ENCODE measurements around the gene ZBTB7C.

ZBTB7C gene

DNA sequence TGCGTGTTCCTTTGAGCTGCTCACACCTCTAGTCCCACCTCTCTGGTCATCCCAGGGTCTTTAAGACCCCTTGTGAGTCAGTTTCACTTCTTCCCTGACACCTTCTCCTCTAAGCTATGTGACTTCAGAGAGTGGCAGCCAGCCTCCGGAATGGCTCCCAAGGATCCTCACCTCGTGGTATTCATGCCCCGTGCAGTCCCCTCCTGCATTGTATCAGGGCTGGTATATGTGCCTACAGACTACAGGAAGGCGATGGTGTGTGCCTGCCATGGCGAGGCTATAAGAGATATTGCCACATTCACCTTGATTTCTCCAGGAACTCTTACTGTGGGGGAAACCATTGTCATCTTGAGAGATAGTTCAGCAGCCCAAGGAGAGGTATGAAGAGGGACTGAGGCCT, 350.7 kb downstream of the ZBTB7C start:
- DNase-seq (ENCODE audit: low spot score): no peak

DNA sequence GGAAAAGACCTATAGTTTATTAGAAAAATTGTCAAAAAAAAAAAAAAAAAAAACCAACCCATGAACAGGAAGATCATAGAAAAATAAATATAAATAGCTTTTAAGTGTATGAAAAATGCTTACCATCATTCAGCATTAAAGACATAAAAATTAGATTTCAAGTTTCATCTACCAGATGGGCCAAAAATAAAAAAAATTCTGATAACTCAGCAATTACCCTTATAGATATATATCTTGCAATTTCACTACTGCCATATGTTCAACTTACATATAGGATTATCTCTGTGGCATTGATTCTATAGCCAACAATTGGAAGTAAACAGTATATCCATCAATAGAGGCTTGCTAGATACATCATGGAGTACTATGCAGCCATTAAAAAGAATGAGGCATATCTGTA, 352.2 kb downstream of the ZBTB7C start:
- DNase-seq (ENCODE audit: low spot score): no peak

DNA sequence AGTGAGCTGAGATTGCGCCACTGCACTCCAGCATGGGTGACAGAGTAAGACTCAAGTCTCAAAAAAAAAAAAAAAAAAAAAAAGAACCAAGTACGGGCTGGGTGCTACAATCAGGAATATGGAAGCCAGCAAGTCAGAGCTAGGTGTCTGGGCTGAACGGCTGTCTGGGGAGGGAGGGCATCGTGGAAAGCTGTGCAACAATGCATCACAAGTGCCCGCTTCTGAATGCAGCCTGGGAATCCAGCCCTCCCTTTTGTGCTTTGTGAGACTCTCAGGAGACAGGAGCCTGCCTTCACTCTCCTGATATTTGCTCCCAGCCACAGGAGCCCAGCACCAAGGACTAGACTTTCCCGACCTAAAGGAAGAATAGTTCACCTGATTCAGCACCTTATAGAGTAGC, 353.8 kb downstream of the ZBTB7C start:
- no peak for DNase-seq (ENCODE audit: low spot score)

DNA sequence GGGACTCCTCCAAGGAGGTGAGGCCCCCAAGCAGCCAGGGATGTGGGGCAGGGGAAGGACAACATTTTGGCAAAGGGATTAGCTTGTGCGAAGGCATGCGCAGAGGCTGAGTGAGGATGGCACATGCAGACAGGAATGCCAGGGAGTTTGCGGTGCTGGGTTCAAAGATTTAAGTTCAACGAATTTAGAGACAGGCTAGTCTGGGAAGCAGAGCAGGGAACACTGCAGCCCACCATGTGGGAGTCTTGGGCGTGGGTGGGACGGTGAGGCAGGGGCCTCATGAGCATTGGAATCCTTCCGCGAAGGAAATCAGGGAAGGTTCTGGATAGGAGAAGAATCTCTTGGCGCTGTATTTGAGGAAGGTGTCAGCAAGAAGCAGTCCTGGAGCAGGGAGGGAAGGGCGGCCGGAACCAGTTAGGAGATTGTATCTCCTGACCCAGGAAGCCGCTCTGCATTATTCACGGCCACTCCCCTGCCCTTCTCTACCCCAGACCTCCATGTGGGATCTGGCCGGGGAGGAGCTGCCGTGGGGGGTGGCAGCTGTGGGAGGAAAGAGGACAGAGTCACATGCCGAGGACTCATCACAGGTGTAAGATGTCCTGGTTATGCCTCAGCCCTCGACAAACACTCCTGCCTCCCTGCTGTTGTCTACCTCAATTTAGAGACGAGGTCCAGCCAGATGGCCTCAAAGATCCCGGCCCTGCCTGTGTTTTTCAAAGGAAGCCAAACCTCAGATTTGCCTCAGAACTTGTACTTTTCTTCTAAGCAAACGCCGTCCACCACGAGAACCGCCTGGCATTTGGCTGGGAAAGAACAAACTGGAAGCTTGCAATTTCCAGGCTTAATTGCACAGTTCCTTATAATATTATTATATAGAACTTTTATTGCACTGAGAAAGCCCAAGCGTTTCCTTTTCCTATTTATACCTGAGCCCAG, 355.0 kb downstream of the ZBTB7C start:
- no peak for DNase-seq (ENCODE audit: low spot score)

DNA sequence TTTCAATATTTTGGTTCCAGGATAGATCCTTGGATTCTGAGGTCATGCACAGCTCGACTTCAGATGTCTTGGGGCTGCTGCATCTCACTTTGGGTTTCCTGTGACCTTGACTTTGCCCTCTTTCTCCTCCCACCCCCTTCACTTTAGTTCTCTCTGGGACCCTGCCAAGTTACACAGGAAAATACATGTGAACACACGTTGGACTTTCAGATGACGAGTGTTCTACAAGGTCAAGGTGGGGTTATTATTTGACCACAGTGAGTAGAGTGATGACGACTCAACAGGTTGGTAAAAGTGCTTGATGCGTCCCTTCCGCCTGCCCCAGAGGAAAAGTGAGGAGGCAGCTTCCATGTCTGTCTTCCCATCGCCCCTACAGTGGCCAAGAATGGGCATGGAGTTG, 356.3 kb downstream of the ZBTB7C start:
- no peak for DNase-seq (ENCODE audit: low spot score)

DNA sequence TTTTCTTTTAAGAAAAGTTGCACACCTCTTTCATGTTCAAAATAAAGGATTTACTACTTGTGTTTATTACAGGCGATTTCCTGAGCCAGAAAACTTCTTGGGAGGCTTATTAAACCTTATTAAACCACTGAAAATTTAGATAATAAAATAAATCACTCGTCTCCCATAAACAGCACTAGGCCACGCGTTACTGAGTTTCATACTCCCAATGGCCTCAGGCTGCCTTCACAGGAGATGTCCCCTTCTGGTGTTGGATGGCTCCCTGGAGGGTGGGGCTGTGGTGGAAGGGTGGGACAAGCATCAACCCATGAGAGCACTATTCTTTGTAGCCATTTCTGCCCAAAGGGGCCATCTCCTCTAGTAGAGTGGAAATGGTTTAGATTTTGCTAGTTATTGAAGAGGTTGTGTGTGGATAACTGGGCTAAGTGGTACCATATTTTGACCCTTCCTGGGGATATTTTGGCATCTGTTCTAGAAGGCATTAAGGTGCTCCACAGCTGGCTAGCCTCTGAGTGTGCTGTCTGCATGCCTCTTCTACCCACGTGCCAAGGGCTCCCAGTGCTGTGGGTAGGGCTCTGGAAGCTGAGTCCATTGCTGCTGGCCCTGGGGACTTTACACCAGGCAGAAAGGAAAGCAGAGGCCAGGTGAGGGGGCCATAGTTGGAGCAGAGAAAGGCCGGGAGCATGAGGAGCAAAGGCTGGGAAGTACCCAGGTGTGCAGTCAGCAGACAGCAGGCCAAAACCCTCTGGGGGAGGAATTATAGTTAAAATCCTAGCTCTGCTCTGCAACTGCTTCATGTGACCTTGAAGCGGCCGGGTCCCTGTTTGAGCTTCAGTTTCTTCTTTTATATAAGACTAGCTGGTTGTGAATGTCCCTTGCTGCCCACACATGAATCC, 357.0 kb downstream of the ZBTB7C start:
- no peak for DNase-seq (ENCODE audit: low spot score)

DNA sequence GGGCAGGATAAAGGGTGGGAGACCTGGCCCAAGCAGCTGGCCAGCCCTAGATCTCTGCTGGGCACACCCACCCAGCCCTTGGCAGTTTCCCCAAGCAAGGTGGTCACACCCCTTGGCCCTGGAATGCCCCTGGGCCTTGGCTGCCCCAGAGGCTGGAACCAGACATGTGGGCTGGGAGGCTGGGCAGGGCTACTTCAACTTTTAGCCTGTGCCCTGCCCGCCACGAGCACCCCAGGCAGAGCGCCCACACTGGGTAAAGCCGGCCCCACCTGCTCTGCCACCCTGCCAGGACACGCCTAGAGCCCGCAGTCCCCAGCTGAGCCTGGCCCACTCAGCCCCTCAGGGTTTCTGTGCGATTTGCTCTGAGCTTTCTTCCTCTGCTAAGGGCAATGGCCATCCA, 359.0 kb downstream of the ZBTB7C start:
- DNase-seq (ENCODE audit: low spot score): no peak

DNA sequence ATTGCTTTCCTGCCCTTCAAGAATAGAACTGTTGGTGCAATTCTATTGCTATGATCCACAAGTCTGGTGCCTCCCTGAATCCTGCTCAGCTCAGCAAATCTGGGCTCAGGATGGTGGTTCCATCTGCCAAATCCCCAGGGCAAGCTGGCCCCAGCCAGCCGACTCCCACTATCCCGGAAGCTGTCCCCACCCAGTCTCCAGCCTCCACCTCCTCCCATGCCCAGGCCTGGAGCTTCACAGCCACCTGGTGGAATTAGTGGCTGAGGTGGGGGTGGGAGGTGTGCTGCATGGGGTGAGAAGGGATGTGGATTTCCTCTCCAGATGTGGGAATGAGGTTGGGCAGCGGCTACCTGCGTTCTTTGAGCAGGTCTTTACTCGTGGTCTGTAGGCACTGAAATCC, 359.4 kb downstream of the ZBTB7C start:
- DNase-seq (ENCODE audit: low spot score): no peak

DNA sequence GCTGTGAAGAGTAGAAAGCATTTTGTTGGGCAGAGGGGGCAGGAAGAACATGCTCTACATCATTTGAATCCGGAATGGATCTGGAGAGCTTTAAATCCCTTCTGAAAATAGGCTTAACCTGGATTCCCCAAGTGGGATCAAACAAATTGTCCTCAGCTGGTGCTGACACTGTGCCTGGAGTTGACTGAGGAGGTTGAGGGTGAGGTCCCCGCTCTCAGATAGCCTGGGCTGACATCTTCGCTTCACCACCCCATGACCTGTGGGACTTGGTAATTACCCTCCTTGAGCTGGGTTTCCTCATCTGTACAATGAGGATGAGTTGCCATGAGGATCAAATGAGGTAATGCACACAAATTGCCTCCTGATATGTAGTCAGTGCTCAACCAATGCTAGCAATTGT, 360.9 kb downstream of the ZBTB7C start:
- no peak for DNase-seq (ENCODE audit: low spot score)

DNA sequence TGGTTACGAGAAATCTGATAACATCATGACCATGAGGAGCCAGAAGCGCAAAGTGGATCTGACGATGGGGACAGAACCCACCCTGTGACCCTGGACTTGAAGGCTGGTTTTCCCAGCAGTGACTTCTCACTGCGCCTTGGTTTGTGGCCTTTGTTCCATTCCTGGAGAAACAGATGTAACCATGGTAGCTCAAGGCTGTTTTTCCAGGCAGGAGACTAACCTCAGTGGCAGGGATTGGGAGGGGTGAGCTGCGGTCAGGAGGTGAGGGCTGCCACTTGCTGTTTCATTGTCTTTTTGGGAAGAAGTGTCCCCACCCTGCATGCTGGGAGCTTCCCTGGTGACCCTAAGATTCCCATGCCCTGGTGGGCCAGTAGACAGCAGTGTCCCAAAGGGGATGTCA, 362.3 kb downstream of the ZBTB7C start:
- DNase-seq (ENCODE audit: low spot score): no peak

DNA sequence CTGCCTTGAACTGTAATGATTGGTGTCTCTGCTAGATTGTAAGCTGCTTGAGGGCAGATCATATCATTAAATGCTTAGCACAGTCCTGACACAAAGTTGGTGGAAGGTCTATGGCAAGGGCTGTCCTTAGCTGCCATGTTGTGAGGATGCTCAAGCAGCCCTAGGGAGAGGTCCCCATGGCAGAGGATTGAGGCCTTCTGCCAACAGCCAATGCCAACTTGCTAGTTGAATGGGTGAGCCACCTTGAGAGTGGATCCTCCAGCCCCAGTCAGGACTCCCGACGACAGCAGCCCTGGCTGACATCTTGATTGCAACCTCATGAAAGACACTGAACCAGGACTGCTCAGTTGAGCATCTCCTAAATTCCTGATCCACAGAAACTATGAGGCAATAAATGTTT, 363.4 kb downstream of the ZBTB7C start:
- no peak for DNase-seq (ENCODE audit: low spot score)

DNA sequence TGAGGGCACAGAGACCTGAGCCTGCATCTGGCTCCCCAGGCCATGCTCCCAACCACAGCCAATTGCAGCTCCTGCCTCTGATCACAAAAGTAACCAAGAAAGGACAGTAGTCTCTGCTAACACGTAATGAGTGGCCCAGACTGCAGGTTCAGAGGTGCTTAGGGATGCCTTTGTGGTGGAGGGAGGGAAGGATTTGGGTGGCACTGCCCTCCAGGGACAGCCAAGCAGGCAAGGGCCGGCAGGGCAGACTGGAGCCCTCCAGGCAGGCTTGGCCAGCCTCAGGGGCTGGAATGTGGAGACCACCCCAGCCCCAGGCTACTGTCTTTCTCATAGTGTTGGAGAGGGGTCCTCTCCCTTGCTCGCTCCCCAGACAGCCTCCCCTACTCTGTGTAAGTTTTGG, 364.2 kb downstream of the ZBTB7C start:
- no peak for DNase-seq (ENCODE audit: low spot score)

DNA sequence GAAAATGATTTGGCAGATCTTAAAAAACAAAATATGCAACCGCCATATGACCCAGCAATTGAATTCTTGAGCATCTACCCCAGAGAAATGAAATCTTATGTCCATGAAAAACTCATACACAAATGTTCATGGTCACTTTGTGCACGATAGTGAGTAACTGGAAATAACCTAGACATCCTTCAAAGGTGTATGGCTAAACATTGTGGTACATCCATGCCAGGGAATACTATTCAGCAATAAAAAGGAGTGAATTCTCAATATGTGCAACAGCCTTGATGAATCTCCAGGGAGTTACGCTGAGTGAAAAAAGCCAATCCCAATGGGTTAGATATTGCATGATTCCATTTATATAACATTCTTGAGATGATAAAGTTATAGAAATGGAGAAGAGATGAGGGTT, 366.0 kb downstream of the ZBTB7C start:
- no peak for DNase-seq (ENCODE audit: low spot score)

DNA sequence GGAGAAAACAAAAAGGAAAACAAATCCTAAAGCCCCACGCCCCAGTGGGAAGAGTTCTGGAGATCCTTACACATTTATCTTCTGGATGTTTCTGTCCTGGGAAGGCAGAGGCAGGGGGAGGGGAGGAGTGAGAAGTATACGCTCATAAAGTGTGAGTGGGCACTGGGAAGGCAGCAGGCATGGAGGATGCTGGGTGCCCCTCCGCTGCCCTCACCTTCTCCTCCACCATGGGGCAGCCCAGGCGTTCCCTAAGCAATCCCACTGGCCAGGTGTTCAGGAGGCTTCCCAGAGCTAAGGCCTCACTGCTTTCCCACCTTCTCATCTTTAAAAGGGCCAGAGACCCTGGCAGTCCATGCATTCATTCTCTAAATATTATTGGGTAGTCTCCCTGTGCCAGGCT, 366.8 kb downstream of the ZBTB7C start:
- DNase-seq (ENCODE audit: low spot score): no peak

DNA sequence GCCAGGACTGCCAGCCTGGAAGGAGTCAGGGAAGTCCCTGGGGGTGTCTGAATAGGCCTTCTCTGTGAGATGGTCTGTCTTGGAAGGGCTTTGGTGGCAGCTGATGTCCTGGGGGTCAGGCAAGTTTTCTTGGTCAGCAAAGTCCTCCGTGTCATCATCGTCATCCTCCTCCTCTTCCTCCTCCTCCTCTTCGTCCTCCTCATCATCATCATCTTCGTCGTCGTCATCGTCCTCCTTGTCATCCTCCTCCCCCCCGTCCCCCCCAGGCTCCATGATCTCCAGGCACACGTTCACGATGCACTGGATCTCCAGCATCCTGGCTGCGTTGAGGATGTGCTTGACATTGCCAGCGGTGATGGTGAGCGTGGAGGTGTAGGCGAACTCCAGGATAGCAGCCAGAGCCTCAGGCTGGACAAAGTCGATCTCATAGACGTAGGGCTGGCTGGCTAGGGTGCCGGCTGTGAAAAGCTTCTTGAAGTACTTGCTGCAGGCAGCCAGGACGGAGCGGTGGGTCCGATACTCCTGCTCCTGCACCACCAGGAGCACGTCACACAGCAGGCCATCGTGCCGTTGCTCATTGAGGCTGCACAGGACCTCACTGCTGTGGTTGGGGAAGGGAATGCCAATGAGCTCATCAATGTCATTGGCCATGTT, 368.6 kb downstream of the ZBTB7C start:
- DNase-seq (ENCODE audit: low spot score): no peak

DNA sequence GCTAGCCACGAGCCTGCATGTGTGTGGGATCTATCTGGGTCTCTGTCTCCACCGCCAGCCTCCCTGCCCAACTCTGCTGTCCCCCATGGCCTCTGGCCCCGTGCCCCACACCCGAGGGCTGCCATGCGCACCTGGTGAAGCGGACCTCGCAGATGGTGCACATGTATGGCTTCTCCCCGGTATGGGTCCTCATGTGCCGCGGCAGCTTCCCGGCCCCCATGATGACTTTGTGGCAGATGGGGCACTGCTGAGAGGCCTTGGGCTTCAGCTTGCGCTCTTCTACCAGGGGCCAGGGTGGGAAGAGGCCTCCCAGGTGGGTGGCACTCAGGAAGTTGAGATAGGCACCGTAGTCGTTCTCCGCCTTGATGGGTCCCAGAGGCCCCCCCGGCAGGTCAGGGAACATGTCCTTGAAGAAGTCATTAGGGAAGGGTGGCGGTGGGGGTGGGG, 369.4 kb downstream of the ZBTB7C start:
- DNase-seq (ENCODE audit: low spot score): no peak

DNA sequence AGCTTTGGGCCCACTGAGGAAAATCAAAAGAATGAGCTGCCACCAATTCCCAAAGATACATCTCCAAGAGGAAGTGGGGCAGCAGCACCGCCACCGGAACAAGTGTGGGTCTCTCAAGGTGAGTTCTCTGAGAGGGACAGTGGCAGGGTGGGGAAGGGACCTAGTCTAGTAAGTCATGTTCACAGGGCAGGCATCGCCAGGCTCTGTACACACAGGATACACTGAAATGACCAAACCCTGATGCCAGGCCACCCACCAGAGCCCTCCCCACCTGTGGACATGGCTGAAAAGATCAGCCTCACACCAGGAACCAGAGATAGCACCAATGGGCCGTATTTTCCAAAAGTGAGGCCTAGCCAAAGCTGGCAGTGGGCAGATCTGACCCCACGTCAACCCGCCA, 370.5 kb downstream of the ZBTB7C start:
- DNase-seq (ENCODE audit: low spot score): no peak

DNA sequence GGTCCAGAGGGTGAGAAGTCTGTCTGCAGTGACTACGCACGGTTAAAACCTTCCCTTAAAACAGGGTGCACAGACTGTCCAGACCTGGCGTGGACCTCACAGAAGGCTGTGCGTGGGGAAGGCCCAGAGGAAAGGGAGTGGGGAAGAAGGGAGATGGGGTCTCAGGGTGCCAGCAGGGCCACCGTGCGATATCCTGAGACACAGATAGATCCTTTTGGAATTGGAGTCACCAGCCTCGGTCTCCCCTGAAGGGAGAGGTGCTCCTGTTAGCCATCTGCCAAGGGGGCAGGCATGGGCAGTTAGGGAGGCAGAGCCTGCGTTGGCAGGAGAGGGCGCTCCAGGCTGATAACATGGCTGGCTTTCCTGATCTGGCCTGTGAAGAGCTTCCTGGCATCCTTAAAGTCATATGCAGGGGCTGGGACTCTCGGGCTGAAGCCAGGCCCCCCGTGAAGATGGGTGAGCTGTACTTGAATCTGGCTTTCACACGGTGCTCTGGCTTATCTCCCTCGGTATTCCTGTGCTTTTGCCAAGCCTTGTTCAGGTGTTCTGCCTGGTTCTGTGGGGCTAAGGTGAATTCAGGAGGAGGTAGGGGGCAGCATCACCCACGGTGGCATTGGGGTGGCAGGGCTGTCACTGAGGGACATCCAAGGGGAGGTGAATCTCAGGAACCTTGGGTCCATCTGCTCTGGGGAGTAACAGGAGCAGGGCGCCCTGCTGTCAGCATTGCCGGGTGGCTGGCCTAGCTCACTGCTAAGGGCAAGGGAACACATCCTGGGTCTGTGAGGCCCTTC, 371.5 kb downstream of the ZBTB7C start:
- no peak for DNase-seq (ENCODE audit: low spot score)

DNA sequence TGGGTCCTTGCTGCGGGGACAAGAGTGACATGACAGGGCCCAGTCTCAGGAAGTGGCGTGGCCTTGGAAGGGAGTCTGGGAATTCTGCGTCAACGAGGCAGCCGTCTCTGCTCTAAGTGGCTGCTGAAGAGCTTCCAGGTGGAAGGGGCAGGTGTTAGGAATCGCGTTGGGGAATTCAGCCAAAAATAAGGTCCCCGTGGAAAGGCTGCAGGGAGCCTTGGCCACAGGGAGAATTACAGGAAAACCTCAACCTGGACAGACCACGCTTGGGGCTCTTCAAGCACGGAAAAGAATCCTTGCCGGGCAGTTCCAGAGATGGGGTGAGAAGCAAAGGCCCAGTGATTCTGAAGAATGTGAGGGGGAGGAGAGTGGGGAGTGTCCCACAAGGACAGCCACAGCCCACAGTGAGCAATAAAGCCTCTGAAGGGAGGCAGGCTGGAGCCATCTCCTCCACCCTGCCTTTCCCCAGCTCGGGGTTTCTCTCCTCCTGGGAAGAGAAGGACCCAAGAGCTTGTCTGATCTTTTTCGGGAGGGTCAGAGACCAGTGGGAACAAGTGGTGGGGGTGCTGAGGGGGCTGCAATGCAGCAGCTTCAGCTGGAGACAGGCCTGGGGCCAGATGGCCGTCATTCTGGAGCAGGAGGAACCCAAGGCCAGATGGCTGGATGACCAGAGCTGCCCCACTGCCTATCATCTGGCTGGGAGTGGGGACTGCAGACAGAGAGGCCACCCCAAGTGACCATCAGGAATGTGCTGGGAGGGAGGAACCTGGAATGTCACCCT, 372.4 kb downstream of the ZBTB7C start:
- no peak for DNase-seq (ENCODE audit: low spot score)

DNA sequence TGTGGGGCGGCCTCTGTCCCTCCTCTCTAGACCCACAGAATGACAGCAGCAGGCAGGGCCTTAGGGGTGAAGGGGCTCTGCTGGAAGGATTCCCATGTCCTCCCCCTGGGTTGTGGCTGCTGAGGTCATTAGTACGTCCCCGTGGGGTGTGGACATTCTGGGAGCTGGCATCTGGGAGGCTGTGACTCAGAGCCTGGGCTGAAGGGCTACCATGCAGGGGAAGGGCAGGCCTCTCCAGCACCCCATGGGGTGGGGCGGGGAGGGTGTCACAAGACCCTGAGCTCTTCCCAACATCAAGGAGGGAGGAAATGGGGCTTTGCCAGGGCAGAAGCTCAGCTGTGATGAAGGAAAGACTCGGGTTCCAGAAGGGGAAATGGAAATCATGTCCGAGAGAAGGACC, 373.0 kb downstream of the ZBTB7C start:
- DNase-seq (ENCODE audit: low spot score): no peak

DNA sequence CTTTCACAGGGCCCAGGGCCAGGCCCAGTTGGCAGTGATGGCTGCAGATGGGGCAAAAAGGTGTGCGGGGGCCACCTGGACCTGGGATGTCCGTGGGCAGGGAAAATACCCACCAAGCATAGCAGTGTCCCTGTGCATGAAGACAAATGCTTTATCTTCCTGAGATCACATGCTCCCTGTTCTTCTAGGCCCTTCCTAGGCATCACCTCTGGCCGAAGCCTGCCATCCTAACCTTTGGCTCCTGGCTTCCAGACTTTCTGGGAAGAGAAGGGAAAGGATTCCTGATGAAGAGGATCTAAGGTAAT, 373.7 kb downstream of the ZBTB7C start:
- DNase-seq (ENCODE audit: low spot score): no peak

Data from hepatic stellate cell (primary cell).